CD14-positive monocyte (primary cell): ENCODE measurements around the gene ZNF248. TPM values are rescaled to one million over a fixed set of nuclear protein-coding genes. Genes with fewer than 3 reads are reported as not detected.
"Not testable (repeated sequence)": the region's sequence is repeated elsewhere in the genome, so short reads cannot be mapped to it uniquely, and the experiment has no call there.

Source experiments
- DNase-seq, 3 donors: peaks; one replicate each; pipeline ENCODE4 v3.0.0-alpha.2; 2011 to 2022
- H2AFZ ChIP-seq: 2 replicates; pipeline ENCODE4 v1.6.0; 2012; ENCODE audit warnings: mild to moderate bottlenecking, low read depth, low read length, inconsistent platforms; ENCODE audit not compliant: insufficient read depth, poor library complexity, severe bottlenecking
- H3K27ac ChIP-seq, 2 donors: 1 replicate in 1 of 2; 2 replicates in 1 of 2; pipeline ENCODE4 v1.5.1; 2012 to 2013; ENCODE audit warnings: low read length in 2 of 2, control low read depth in 1 of 2, inconsistent platforms in 1 of 2, low read depth in 1 of 2, mild to moderate bottlenecking in 1 of 2
- H3K27me3 ChIP-seq, 2 donors: one replicate each; pipeline versions ENCODE4 v1.6.0 to v1.6.1; 2011 to 2013; ENCODE audit warnings: low read length in 2 of 2; ENCODE audit not compliant: control insufficient read depth in 2 of 2, insufficient read depth in 2 of 2
- H3K36me3 ChIP-seq, 2 donors: replicated peaks in 1 of 2; 1 replicate in 1 of 2; 2 replicates in 1 of 2; pipeline versions ENCODE4 v1.5.1 to v1.6.1; 2012 to 2013; ENCODE audit warnings: low read length in 2 of 2, control low read depth in 1 of 2, inconsistent platforms in 1 of 2, mild to moderate bottlenecking in 1 of 2; ENCODE audit not compliant: insufficient read depth in 2 of 2, control insufficient read depth in 1 of 2
- H3K4me1 ChIP-seq, 2 donors: 1 replicate in 1 of 2; 2 replicates in 1 of 2; pipeline versions ENCODE4 v1.5.1 to v1.6.1; 2012 to 2013; ENCODE audit warnings: low read length in 2 of 2, control low read depth in 1 of 2, inconsistent platforms in 1 of 2, mild to moderate bottlenecking in 1 of 2, moderate library complexity in 1 of 2; ENCODE audit not compliant: insufficient read depth in 2 of 2, control insufficient read depth in 1 of 2
- H3K4me2 ChIP-seq: replicated peaks from 2 replicates; pipeline ENCODE3; 2012; ENCODE audit warnings: low read length, moderate library complexity, mild to moderate bottlenecking; ENCODE audit not compliant: poor library complexity, severe bottlenecking; ENCODE audit errors: extremely low read depth
- H3K4me3 ChIP-seq, 3 experiments: fragments of 200-600 bp in 1 of 3; sonication (generic) in 1 of 3; replicated peaks in 1 of 3; 1 replicate in 2 of 3; 2 replicates in 1 of 3; pipeline ENCODE4 v1.5.1; 2011 to 2013; ENCODE audit warnings: low read length in 3 of 3, mild to moderate bottlenecking in 3 of 3, control low read depth in 2 of 3, low read depth in 2 of 3, inconsistent platforms in 1 of 3, moderate library complexity in 1 of 3
- H3K79me2 ChIP-seq: 2 replicates; pipeline ENCODE4 v1.6.0; 2012; ENCODE audit warnings: mild to moderate bottlenecking, control low read depth, inconsistent platforms, low read length, moderate library complexity; ENCODE audit not compliant: insufficient read depth
- H3K9ac ChIP-seq: 2 replicates; pipeline ENCODE4 v1.6.0; 2017; ENCODE audit warnings: low read length, mild to moderate bottlenecking; ENCODE audit not compliant: insufficient read depth, poor library complexity, severe bottlenecking
- H3K9me3 ChIP-seq, 2 donors: replicated peaks in 1 of 2; 1 replicate in 1 of 2; 2 replicates in 1 of 2; pipeline versions ENCODE4 v1.5.1 to v1.6.1; 2012 to 2013; ENCODE audit warnings: low read length in 2 of 2, control low read depth in 1 of 2; ENCODE audit not compliant: control insufficient read depth in 1 of 2, insufficient read depth in 1 of 2
- H4K20me1 ChIP-seq: 2 replicates; pipeline ENCODE4 v1.6.0; 2012; ENCODE audit warnings: mild to moderate bottlenecking, low read length, control low read depth, moderate library complexity; ENCODE audit not compliant: insufficient read depth
- H3K27ac Mint-ChIP-seq, 7 donors: one replicate each; pipeline ENCODE4 v1.8.0; 2020; ENCODE audit warnings: mild to moderate bottlenecking in 7 of 7, mixed read lengths in 7 of 7, moderate library complexity in 6 of 7, inconsistent platforms in 2 of 7
- H3K27me3 Mint-ChIP-seq, 3 donors: one replicate each; pipeline ENCODE4 v1.8.0; 2021 to 2022; ENCODE audit warnings: low read depth in 3 of 3, mild to moderate bottlenecking in 3 of 3, mixed read lengths in 3 of 3, moderate library complexity in 3 of 3, inconsistent platforms in 1 of 3
- H3K36me3 Mint-ChIP-seq, 2 donors: one replicate each; pipeline ENCODE4 v1.8.0; 2020; ENCODE audit warnings: mixed read lengths in 2 of 2, inconsistent platforms in 1 of 2, mild to moderate bottlenecking in 1 of 2
- H3K4me1 Mint-ChIP-seq: one replicate; pipeline ENCODE4 v1.8.0; 2020; ENCODE audit warnings: mild to moderate bottlenecking, mixed read lengths
- H3K4me3 Mint-ChIP-seq, 2 donors: one replicate each; pipeline ENCODE4 v1.8.0; 2020; ENCODE audit warnings: mild to moderate bottlenecking in 2 of 2, mixed read lengths in 2 of 2, moderate library complexity in 1 of 2
- H3K9me3 Mint-ChIP-seq, 7 donors: one replicate each; pipeline ENCODE4 v1.8.0; 2020 to 2022; ENCODE audit warnings: mixed read lengths in 7 of 7, mild to moderate bottlenecking in 6 of 7, moderate library complexity in 6 of 7, inconsistent platforms in 2 of 7
- CTCF ChIP-seq: fragments of 200-600 bp; IDR thresholded peaks from one replicate; pipeline ENCODE4 v1.8.0; 2022; ENCODE audit warnings: antibody characterized with exemption, mild to moderate bottlenecking
- WGBS: methylation state at CpG from one replicate; pipeline ENCODE4 v1.1.5; 2013; ENCODE audit warnings: missing lambda C conversion rate; ENCODE audit not compliant: insufficient coverage; 5-methylcytosine and 5-hydroxymethylcytosine counted together
- intact Hi-C, 2 donors: fragments of 100-400 bp; cut with micrococcal nuclease; formaldehyde crosslinking; loops; one replicate each; pipeline versions ENCODE4 v1.15.0 to v1.15.1; 2023
- polyA plus RNA-seq, 3 donors: library from polyadenylated mRNA; depleted of rRNA in 1 of 3; unstranded in 2 of 3; stranded (reverse) in 1 of 3; fragments of 300-500 nt in 2 of 3; fragments of >200 nt in 1 of 3; fragmentation: Illumina TruSeq in 2 of 3; gene quantifications; 1 replicate in 2 of 3; 2 replicates in 1 of 3; pipeline ENCODE4 v1.2.3, GENCODE V29; 2012 to 2021

The ZNF248 gene
- polyA plus RNA-seq, 3 donors = 0.44 to 2.2 (median 0.94) TPM

DNA sequence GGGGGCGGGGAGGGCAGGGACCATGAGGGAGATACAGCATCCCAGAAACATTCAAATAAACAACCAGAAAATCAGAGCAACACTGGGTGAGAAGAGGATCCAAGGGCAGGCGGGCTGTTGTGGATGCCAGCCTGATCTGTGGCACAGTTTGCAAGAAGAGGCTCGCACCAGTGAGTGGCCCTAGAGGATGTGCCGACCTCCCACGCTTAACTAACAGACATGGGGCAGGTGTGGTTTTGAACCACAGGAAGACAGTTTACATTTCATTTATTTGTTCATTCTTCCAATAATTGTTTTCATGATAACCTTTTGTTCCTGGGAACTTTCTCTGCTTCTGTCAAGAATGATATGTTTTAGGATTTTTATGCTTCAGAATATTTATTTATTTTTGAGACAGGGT is 115.6 kb downstream of the ZNF248 start:
- H3K4me1 Mint-ChIP-seq = no peaks in the 10 kb centered on the region
- H3K9me3 ChIP-seq = peaks cover 41 to 65% of the 10 kb centered on the region in 2 donors

GRCh38 chr10:37739181-37739580 is 118.2 kb downstream of the ZNF248 start:
- no peak for DNase-seq
- intact Hi-C loops = no loop called here
- H3K4me3 ChIP-seq = no peak overlapping the region
- no peaks in the 10 kb centered on the region for H3K36me3 ChIP-seq
- Mint-ChIP-seq H3K27me3 (peaks cover 0 to 1% (median 0%) of the 10 kb centered on the region in 3 donors), H3K4me3 (no peak overlapping the region), H3K27ac (peak overlapping the region in 1 of 7 donors; percentile 7), H3K36me3 (no peaks in the 10 kb centered on the region), H3K9me3 (peaks cover 14 to 74% (median 42%) of the 10 kb centered on the region in 7 donors), H3K4me1 (no peaks in the 10 kb centered on the region)
- no peak overlapping the region for H2AFZ ChIP-seq
- no peaks in the 10 kb centered on the region for H3K79me2 ChIP-seq
- no peak overlapping the region for H3K4me2 ChIP-seq
- no peaks in the 10 kb centered on the region for H3K27me3 ChIP-seq
- H3K27ac ChIP-seq = no peak overlapping the region
- peaks cover 40 to 66% of the 10 kb centered on the region in 2 donors for H3K9me3 ChIP-seq
- no peaks in the 10 kb centered on the region for H4K20me1 ChIP-seq
- no peak for TF ChIP-seq CTCF
- 100% methylated on average over 2 of the region's 3 CpGs for WGBS
- no peak overlapping the region for H3K9ac ChIP-seq
- no peaks in the 10 kb centered on the region for H3K4me1 ChIP-seq

More for the DNA sequence above, 115.6 kb downstream of the ZNF248 start:
- Mint-ChIP-seq H3K27ac (no peak overlapping the region), H3K36me3 (no peaks in the 10 kb centered on the region), H3K4me3 (no peak overlapping the region), H3K9me3 (peaks cover 17 to 63% (median 37%) of the 10 kb centered on the region in 7 donors), H3K27me3 (peaks cover 0 to 1% (median 0%) of the 10 kb centered on the region in 3 donors)
- intact Hi-C loops = no loop called here
- TF ChIP-seq CTCF = no peak
- no peak for DNase-seq
- 91% methylated on average over 2 of the region's 5 CpGs for WGBS
- Histone ChIP-seq H3K79me2 (no peaks in the 10 kb centered on the region), H3K4me3 (no peak overlapping the region), H2AFZ (no peak overlapping the region), H3K4me2 (no peak overlapping the region), H3K27me3 (no peaks in the 10 kb centered on the region), H3K9ac (no peak overlapping the region), H3K36me3 (no peaks in the 10 kb centered on the region), H3K4me1 (no peaks in the 10 kb centered on the region), H3K27ac (no peak overlapping the region), H4K20me1 (no peaks in the 10 kb centered on the region)

DNA sequence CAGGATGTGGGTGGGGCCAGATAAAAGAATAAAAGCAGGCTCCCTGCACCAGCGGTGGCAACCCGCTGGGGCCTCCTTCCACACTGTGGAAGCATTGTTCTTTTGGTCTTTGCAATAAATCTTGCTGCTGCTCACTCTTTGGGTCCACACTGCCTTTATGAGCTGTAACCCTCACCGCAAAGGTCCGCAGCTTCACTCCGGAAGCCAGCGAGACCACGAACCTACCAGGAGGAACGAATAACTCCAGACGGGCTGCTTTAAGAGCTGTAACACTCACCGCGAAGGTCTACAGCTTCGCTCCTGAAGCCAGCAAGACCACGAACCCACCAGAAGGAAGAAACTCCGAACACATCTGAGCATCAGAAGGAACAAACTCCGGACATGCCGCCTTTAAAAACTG is 119.2 kb downstream of the ZNF248 start:
- intact Hi-C loops, H3K4me1 Mint-ChIP-seq, H3K79me2 ChIP-seq, H3K4me3 Mint-ChIP-seq, H3K27me3 ChIP-seq, H3K36me3 ChIP-seq, H3K36me3 Mint-ChIP-seq, H3K27ac ChIP-seq, DNase-seq, H2AFZ ChIP-seq, H3K4me1 ChIP-seq, H4K20me1 ChIP-seq, H3K4me2 ChIP-seq, H3K4me3 ChIP-seq, H3K9ac ChIP-seq, H3K27me3 Mint-ChIP-seq, H3K27ac Mint-ChIP-seq: not testable (repeated sequence)
- peaks cover 14 to 77% (median 44%) of the 10 kb centered on the region in 7 donors for H3K9me3 Mint-ChIP-seq
- WGBS = 89% methylated on average over 15 of the region's 16 CpGs
- peaks cover 40 to 66% of the 10 kb centered on the region in 2 donors for H3K9me3 ChIP-seq
